ENCODE data around the gene SUSD3. TPM values are rescaled to one million over a fixed set of nuclear protein-coding genes. Genes with fewer than 3 reads are reported as not detected.

SUSD3 gene
- total RNA-seq, 1 experiment from 2014 or later = 11.9 TPM

DNA sequence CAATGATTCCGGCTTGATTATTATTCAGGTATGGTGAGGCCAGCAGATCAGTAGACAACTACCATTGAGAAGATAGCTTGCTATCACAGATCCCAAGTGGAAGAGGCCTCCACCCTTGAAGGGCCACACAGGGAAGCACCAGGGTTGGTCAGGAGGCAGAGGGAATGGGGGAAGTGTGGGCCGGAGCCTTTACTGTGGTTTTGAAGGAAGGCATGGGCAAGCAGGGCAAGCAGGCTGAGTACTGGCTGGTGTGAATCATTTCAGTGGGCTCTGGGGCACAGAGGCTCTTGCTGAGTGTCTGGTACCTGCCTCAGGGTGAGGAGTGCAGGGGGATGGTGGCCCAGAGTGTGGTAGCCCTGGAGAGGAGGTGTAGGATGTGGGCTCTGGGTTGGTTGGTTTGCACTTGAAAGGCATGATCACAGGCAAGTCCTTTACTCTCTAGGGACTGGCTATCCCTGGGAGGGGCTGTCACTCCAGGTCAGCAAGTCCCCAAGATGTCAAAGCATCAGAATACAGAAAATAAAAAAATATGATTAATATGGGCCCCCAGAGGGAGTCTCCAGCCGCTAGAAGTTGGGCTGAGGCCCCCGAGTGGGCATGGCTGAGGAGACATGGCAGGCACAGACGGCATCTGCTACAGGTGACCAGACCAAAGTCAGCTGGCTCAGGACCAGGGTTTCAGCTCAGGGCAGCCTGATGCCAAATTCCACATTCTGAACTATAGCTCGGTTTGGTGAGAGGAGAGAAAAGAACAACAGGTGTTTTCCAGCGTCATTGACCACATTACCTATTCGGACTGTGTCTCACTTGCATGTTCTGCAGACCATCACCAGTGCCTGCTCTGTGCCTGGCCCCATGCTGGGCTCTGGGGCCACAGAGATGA lies 9.7 kb upstream of the SUSD3 start:
- peaks cover 10% of the 10 kb centered on the region for H3K4me1 Mint-ChIP-seq
- TF ChIP-seq, protein P1, sequence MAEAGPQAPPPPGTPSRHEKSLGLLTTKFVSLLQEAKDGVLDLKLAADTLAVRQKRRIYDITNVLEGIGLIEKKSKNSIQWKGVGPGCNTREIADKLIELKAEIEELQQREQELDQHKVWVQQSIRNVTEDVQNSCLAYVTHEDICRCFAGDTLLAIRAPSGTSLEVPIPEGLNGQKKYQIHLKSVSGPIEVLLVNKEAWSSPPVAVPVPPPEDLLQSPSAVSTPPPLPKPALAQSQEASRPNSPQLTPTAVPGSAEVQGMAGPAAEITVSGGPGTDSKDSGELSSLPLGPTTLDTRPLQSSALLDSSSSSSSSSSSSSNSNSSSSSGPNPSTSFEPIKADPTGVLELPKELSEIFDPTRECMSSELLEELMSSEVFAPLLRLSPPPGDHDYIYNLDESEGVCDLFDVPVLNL (CRISPR knock-in tag; IDR thresholded peaks at IDR 0.05; ENCODE audit: borderline replicate concordance, low read depth) = no peak
- no peak for TF ChIP-seq RORB (CRISPR knock-in tag; IDR thresholded peaks at IDR 0.05)
- TF ChIP-seq, protein P2, sequence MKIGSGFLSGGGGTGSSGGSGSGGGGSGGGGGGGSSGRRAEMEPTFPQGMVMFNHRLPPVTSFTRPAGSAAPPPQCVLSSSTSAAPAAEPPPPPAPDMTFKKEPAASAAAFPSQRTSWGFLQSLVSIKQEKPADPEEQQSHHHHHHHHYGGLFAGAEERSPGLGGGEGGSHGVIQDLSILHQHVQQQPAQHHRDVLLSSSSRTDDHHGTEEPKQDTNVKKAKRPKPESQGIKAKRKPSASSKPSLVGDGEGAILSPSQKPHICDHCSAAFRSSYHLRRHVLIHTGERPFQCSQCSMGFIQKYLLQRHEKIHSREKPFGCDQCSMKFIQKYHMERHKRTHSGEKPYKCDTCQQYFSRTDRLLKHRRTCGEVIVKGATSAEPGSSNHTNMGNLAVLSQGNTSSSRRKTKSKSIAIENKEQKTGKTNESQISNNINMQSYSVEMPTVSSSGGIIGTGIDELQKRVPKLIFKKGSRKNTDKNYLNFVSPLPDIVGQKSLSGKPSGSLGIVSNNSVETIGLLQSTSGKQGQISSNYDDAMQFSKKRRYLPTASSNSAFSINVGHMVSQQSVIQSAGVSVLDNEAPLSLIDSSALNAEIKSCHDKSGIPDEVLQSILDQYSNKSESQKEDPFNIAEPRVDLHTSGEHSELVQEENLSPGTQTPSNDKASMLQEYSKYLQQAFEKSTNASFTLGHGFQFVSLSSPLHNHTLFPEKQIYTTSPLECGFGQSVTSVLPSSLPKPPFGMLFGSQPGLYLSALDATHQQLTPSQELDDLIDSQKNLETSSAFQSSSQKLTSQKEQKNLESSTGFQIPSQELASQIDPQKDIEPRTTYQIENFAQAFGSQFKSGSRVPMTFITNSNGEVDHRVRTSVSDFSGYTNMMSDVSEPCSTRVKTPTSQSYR (CRISPR knock-in tag; IDR thresholded peaks at IDR 0.05) = no peak
- TF ChIP-seq TEAD1 (CRISPR knock-in tag; IDR thresholded peaks at IDR 0.05) = no peak
- TF ChIP-seq OVOL2 (CRISPR knock-in tag; IDR thresholded peaks at IDR 0.05; ENCODE audit: borderline replicate concordance) = no peak
- no peak for TF ChIP-seq ZBTB21 (CRISPR knock-in tag; IDR thresholded peaks at IDR 0.05; ENCODE audit: borderline replicate concordance)
- TF ChIP-seq ZNF121 (CRISPR knock-in tag; IDR thresholded peaks at IDR 0.05) = no peak
- TF ChIP-seq, protein P3, sequence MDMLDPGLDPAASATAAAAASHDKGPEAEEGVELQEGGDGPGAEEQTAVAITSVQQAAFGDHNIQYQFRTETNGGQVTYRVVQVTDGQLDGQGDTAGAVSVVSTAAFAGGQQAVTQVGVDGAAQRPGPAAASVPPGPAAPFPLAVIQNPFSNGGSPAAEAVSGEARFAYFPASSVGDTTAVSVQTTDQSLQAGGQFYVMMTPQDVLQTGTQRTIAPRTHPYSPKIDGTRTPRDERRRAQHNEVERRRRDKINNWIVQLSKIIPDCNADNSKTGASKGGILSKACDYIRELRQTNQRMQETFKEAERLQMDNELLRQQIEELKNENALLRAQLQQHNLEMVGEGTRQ (CRISPR knock-in tag; IDR thresholded peaks at IDR 0.05) = no peak
- no peak for TF ChIP-seq NR3C1 (CRISPR knock-in tag; conservative IDR thresholded peaks at IDR 0.05; ENCODE audit: low read depth)
- TF ChIP-seq ZNF671 (CRISPR knock-in tag; IDR thresholded peaks at IDR 0.05) = no peak
- TF ChIP-seq KAT7 (CRISPR knock-in tag; IDR thresholded peaks at IDR 0.05; ENCODE audit: borderline replicate concordance) = no peak
- TF ChIP-seq NFYB (CRISPR knock-in tag; conservative IDR thresholded peaks at IDR 0.05; ENCODE audit: low read depth) = no peak
- no peak for TF ChIP-seq FOXP1 (CRISPR knock-in tag; IDR thresholded peaks at IDR 0.05; ENCODE audit: borderline replicate concordance)
- TF ChIP-seq CREB1 (CRISPR knock-in tag; IDR thresholded peaks at IDR 0.05) = no peak
- TF ChIP-seq HMGA2 (CRISPR knock-in tag; IDR thresholded peaks at IDR 0.05) = no peak
- DNase-seq (ENCODE audit: low spot score) (no peak), ATAC-seq (no peak)
- H3K36me3 Mint-ChIP-seq = peaks cover 5% of the 10 kb centered on the region; the same call in 1 of the 2 replicates
- ChIA-PET POLR2A (no interaction called here), CTCF (interaction anchor here (2.5 kb wide), 1 partner anchor 12 kb away, joined by 12 read pairs; no protein-coding TSS in a partner anchor)
- H3K27me3 Mint-ChIP-seq (ENCODE audit: low read depth) = no peaks in the 10 kb centered on the region; the same call in 1 of the 2 replicates
- no peak overlapping the region for H3K4me3 Mint-ChIP-seq
- peaks cover 10% of the 10 kb centered on the region for H3K9me3 Mint-ChIP-seq
- no peak overlapping the region for H3K27ac Mint-ChIP-seq

DNA sequence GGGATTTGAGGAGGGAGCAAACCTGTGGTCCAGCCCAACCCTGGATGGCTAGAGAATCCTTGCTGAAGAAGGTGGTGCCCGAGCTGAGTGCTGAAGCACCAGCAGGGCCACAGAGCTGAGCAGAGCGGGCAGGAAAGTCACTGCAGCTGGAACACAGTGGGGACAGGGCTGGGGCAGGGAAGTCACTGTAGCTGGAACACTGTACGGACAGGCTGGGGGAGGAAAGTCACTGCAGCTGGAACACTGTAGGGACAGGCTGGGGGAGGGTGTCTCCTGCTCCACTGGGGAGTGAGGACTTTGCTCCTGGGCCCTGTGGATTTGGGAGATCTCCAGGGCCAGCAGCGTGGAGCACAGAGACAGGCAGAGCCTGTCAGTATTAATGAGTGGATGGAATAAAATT lies 9.0 kb upstream of the SUSD3 start:
- H3K36me3 Mint-ChIP-seq = peaks cover 5% of the 10 kb centered on the region; the same call in 1 of the 2 replicates
- H3K4me3 Mint-ChIP-seq = no peak overlapping the region
- ChIA-PET CTCF (interaction anchor here (2.5 kb wide), 1 partner anchor 13 kb away, joined by 12 read pairs; no protein-coding TSS in a partner anchor), POLR2A (no interaction called here)
- ATAC-seq = no peak
- peaks cover 15% of the 10 kb centered on the region for H3K4me1 Mint-ChIP-seq
- H3K9me3 Mint-ChIP-seq = peaks cover 10% of the 10 kb centered on the region
- no peaks in the 10 kb centered on the region; the same call in 1 of the 2 replicates for H3K27me3 Mint-ChIP-seq (ENCODE audit: low read depth)
- no peak for DNase-seq (ENCODE audit: low spot score)
- H3K27ac Mint-ChIP-seq = no peak overlapping the region
- TF ChIP-seq CREM (CRISPR knock-in tag; IDR thresholded peaks at IDR 0.05) (no peak), NR3C1 (CRISPR knock-in tag; conservative IDR thresholded peaks at IDR 0.05; ENCODE audit: low read depth) (no peak), SP1 (CRISPR knock-in tag; conservative IDR thresholded peaks at IDR 0.05) (no peak), JAZF1 (CRISPR knock-in tag; IDR thresholded peaks at IDR 0.05) (no peak), MYBL2 (CRISPR knock-in tag; IDR thresholded peaks at IDR 0.05) (no peak), EMX1 (CRISPR knock-in tag; IDR thresholded peaks at IDR 0.05) (no peak)
- TF ChIP-seq, protein P4, sequence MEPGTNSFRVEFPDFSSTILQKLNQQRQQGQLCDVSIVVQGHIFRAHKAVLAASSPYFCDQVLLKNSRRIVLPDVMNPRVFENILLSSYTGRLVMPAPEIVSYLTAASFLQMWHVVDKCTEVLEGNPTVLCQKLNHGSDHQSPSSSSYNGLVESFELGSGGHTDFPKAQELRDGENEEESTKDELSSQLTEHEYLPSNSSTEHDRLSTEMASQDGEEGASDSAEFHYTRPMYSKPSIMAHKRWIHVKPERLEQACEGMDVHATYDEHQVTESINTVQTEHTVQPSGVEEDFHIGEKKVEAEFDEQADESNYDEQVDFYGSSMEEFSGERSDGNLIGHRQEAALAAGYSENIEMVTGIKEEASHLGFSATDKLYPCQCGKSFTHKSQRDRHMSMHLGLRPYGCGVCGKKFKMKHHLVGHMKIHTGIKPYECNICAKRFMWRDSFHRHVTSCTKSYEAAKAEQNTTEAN (CRISPR knock-in tag; IDR thresholded peaks at IDR 0.05) = no peak
- TF ChIP-seq, protein P5, sequence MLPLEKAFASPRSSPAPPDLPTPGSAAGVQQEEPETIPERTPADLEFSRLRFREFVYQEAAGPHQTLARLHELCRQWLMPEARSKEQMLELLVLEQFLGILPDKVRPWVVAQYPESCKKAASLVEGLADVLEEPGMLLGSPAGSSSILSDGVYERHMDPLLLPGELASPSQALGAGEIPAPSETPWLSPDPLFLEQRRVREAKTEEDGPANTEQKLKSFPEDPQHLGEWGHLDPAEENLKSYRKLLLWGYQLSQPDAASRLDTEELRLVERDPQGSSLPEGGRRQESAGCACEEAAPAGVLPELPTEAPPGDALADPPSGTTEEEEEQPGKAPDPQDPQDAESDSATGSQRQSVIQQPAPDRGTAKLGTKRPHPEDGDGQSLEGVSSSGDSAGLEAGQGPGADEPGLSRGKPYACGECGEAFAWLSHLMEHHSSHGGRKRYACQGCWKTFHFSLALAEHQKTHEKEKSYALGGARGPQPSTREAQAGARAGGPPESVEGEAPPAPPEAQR (CRISPR knock-in tag; IDR thresholded peaks at IDR 0.05) = no peak
- TF ChIP-seq, protein P6, sequence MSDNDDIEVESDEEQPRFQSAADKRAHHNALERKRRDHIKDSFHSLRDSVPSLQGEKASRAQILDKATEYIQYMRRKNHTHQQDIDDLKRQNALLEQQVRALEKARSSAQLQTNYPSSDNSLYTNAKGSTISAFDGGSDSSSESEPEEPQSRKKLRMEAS (CRISPR knock-in tag; IDR thresholded peaks at IDR 0.05) = no peak
- TF ChIP-seq, protein P7, sequence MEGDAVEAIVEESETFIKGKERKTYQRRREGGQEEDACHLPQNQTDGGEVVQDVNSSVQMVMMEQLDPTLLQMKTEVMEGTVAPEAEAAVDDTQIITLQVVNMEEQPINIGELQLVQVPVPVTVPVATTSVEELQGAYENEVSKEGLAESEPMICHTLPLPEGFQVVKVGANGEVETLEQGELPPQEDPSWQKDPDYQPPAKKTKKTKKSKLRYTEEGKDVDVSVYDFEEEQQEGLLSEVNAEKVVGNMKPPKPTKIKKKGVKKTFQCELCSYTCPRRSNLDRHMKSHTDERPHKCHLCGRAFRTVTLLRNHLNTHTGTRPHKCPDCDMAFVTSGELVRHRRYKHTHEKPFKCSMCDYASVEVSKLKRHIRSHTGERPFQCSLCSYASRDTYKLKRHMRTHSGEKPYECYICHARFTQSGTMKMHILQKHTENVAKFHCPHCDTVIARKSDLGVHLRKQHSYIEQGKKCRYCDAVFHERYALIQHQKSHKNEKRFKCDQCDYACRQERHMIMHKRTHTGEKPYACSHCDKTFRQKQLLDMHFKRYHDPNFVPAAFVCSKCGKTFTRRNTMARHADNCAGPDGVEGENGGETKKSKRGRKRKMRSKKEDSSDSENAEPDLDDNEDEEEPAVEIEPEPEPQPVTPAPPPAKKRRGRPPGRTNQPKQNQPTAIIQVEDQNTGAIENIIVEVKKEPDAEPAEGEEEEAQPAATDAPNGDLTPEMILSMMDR (IDR thresholded peaks at IDR 0.05) = no peak
- TF ChIP-seq, protein P8, sequence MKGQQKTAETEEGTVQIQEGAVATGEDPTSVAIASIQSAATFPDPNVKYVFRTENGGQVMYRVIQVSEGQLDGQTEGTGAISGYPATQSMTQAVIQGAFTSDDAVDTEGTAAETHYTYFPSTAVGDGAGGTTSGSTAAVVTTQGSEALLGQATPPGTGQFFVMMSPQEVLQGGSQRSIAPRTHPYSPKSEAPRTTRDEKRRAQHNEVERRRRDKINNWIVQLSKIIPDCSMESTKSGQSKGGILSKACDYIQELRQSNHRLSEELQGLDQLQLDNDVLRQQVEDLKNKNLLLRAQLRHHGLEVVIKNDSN (CRISPR knock-in tag; IDR thresholded peaks at IDR 0.05) = no peak
